HFFc6 (cell line): ENCODE data around the gene MKRN2. TPM values are rescaled to one million over a fixed set of nuclear protein-coding genes. Genes with fewer than 3 reads are reported as not detected.
A peak's percentile ranks its signal among the peaks of the same experiment; 100 is the strongest.

Experiments used
- DNase-seq: peaks from one replicate; pipeline ENCODE4 v3.0.0-alpha.2; 2018
- H3K27ac Mint-ChIP-seq: 2 replicates; pipeline ENCODE4 v1.8.0; 2020; ENCODE audit warnings: mild to moderate bottlenecking, mixed read lengths
- H3K27me3 Mint-ChIP-seq: 2 replicates; pipeline ENCODE4 v1.8.0; 2021; ENCODE audit warnings: mild to moderate bottlenecking, moderate library complexity, mixed read lengths; ENCODE audit not compliant: insufficient read depth
- H3K36me3 Mint-ChIP-seq: 2 replicates; pipeline ENCODE4 v1.8.0; 2021; ENCODE audit warnings: low read depth, mixed read lengths
- H3K4me1 Mint-ChIP-seq: 2 replicates; pipeline ENCODE4 v1.8.0; 2020; ENCODE audit warnings: low read depth, mixed read lengths
- H3K4me3 Mint-ChIP-seq: 2 replicates; pipeline ENCODE4 v1.8.0; 2020; ENCODE audit warnings: mild to moderate bottlenecking, moderate library complexity, mixed read lengths
- H3K9me3 Mint-ChIP-seq: 2 replicates; pipeline ENCODE4 v1.8.0; 2020; ENCODE audit warnings: mild to moderate bottlenecking, mixed read lengths
- long read RNA-seq: library from polyadenylated mRNA; unstranded; transcript quantifications from one replicate; pipeline ENCODE4 v2.0.0, GENCODE V29; 2019
- total RNA-seq, 6 experiments: library from RNA; stranded (reverse); fragmentation: NEBNext Ultra II Directional; extraction: Animal tissue kit (Norgen Biotek cat#: 25700); gene quantifications; 2 replicates in 1 of 6; 3 replicates in 5 of 6; pipeline ENCODE4 v1.2.3, GENCODE V29; 2021
- TF ChIP-seq, protein P1 (sequence below): fragments of 200-600 bp; sonication (generic); IDR thresholded peaks from 2 replicates; pipeline ENCODE4 v1.5.0; 2021; ENCODE audit warnings: antibody characterized with exemption, mild to moderate bottlenecking

MKRN2 gene
- 10 to 100 TPM; 31.0 to 35.8 (median 34.8) TPM for total RNA-seq
- long read RNA-seq, transcript MKRN2-201 (8 exons, 2,848 nt), result major isoform, 54 of 68 reads
- long read RNA-seq, partial matches to known transcripts, result 6 of 68 reads
- long read RNA-seq, other reads (novel, unspliced or antisense), result 4 of 68 reads

- no peaks in the 10 kb centered on the region for H3K36me3 Mint-ChIP-seq
- H3K4me3 Mint-ChIP-seq, result peak within 1 kb of the TSS; percentile 88
- DNase-seq, result peak; percentile 72
- no peaks in the 10 kb centered on the region for H3K9me3 Mint-ChIP-seq
- peak within 1 kb of the TSS; percentile 89 for H3K27ac Mint-ChIP-seq
- no peaks in the 10 kb centered on the region; the same call in 1 of the 2 replicates for H3K27me3 Mint-ChIP-seq
- TF ChIP-seq, protein P1, sequence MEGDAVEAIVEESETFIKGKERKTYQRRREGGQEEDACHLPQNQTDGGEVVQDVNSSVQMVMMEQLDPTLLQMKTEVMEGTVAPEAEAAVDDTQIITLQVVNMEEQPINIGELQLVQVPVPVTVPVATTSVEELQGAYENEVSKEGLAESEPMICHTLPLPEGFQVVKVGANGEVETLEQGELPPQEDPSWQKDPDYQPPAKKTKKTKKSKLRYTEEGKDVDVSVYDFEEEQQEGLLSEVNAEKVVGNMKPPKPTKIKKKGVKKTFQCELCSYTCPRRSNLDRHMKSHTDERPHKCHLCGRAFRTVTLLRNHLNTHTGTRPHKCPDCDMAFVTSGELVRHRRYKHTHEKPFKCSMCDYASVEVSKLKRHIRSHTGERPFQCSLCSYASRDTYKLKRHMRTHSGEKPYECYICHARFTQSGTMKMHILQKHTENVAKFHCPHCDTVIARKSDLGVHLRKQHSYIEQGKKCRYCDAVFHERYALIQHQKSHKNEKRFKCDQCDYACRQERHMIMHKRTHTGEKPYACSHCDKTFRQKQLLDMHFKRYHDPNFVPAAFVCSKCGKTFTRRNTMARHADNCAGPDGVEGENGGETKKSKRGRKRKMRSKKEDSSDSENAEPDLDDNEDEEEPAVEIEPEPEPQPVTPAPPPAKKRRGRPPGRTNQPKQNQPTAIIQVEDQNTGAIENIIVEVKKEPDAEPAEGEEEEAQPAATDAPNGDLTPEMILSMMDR, result no peak
- peaks cover 71% of the 10 kb centered on the region for H3K4me1 Mint-ChIP-seq
Measured at GRCh38 chr3:12556690-12557472, at the start of gene MKRN2. MKRN2 (plus strand) TSS chr3:12557087; CDS start chr3:12557151, 64 bp downstream.

DNA sequence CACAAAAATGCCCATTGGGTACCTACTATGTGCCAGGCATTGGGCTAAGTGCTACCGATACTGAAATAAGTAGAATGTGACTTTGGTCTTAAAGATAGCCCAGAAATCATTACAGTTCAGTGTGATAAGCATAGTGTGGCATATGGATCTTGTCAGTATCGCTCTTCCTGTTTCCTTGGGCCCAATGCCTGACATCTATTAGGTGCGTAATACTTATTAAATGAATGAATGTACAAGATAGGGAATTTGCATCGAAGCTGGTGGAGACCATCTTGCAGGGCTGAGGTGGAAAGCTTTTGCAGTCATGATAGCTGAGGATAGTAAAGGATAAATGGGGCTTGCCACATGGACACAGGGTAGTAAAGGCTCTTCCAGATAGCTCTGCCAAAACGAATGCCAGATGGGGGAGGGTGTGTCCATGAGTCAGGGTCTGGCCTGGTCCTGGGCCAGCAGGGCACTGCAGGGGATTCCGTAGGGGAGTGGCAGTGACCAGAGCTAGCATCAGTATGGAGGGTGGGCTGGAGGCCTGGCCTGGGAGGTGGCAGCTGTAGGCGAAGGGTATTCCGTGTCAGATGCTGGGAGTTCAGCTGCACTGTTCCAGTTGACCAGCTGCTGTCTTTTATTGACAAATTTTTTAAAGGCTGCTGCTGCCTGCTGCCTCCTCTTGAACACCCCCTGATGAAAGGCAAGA, 49.2 kb upstream of the MKRN2 start:
- H3K4me3 Mint-ChIP-seq, result peak overlapping the region; percentile 85
- no peaks in the 10 kb centered on the region; the same call in none of the 2 replicates for H3K27me3 Mint-ChIP-seq
- TF ChIP-seq, protein P1, result no peak
- H3K36me3 Mint-ChIP-seq, result peaks cover 15% of the 10 kb centered on the region; the same call in 1 of the 2 replicates
- DNase-seq, result peak; percentile 36
- H3K9me3 Mint-ChIP-seq, result no peaks in the 10 kb centered on the region
- peaks cover 22% of the 10 kb centered on the region for H3K4me1 Mint-ChIP-seq
- peak overlapping the region; percentile 91 for H3K27ac Mint-ChIP-seq

GRCh38 chr3:12508291-12508700, 48.6 kb upstream of the MKRN2 start:
- no peaks in the 10 kb centered on the region; the same call in none of the 2 replicates for H3K27me3 Mint-ChIP-seq
- H3K4me1 Mint-ChIP-seq, result peaks cover 22% of the 10 kb centered on the region
- peaks cover 10% of the 10 kb centered on the region; the same call in 1 of the 2 replicates for H3K36me3 Mint-ChIP-seq
- H3K27ac Mint-ChIP-seq, result peak overlapping the region; percentile 91
- peak; percentile 95 for DNase-seq
- TF ChIP-seq, protein P1, result no peak
- H3K9me3 Mint-ChIP-seq, result no peaks in the 10 kb centered on the region
- H3K4me3 Mint-ChIP-seq, result peak overlapping the region; percentile 85

DNA sequence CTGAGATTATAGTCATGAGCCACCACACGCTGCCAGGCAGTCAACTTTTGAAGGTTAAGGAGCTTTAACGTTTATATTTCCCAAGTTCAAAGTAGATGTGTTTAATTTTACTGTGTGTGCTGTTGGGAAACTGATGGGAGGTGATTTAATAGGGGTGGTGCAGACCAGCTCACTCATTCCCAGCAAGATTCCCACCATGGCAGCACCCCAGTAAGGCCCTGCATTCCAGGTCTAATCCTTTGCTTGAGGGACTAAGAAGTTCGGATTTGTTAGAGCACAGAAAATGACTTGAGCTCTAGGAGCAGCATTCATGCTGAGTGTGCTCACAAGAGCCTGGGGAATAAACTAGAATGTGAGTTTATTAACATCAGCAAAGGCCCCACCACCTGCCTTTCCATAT, 47.4 kb upstream of the MKRN2 start:
- no peaks in the 10 kb centered on the region for H3K9me3 Mint-ChIP-seq
- H3K27me3 Mint-ChIP-seq, result no peaks in the 10 kb centered on the region; the same call in none of the 2 replicates
- peaks cover 5% of the 10 kb centered on the region; the same call in 1 of the 2 replicates for H3K36me3 Mint-ChIP-seq
- no peak overlapping the region for H3K4me3 Mint-ChIP-seq
- no peak overlapping the region for H3K27ac Mint-ChIP-seq
- no peak for DNase-seq
- H3K4me1 Mint-ChIP-seq, result peaks cover 22% of the 10 kb centered on the region
- TF ChIP-seq, protein P1, result no peak

DNA sequence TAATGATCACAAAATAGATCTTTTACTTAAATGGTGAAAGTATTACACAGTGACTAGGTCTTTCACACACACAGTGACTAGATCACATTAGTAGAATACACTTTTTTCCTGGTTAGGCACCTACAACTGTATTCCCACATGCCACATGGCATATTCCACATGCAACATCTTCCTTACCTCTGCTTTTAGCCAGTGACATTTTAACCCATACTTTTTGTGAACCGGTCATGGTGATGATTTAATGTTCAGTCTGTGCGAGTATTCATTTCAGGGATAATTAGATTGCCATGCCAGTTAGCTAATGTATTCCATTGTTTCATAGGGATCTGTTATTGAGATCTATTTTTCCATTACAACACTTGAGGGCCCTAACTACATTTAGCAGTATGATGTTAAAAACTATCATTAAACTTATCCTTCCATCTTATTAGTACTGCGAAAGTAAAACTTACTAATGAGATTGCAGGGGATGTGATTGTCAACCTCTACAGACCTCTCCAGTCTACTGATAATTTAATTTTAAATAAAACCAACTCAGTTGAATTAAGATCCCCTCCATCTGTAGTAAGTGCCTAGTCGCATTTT, 44.3 kb upstream of the MKRN2 start:
- no peak overlapping the region for H3K27ac Mint-ChIP-seq
- H3K27me3 Mint-ChIP-seq, result no peaks in the 10 kb centered on the region; the same call in none of the 2 replicates
- H3K4me1 Mint-ChIP-seq, result peaks cover 15% of the 10 kb centered on the region
- H3K4me3 Mint-ChIP-seq, result no peak overlapping the region
- H3K36me3 Mint-ChIP-seq, result 0 out of 2 replicates have a peak, but pooled peaks cover 4% of the 10 kb centered on the region
- H3K9me3 Mint-ChIP-seq, result no peaks in the 10 kb centered on the region
- TF ChIP-seq, protein P1, result no peak
- DNase-seq, result no peak
